HL-60 (cell line): ENCODE measurements around the gene ADAMTS17.

ENCODE experiments used
- CTCF ChIP-seq: IDR thresholded peaks from one replicate; pipeline ENCODE4 v1.5.1; 2011; ENCODE audit warnings: low read length, control low read depth, inconsistent platforms; ENCODE audit not compliant: insufficient read depth
- POLR2AphosphoS5 ChIP-seq: IDR thresholded peaks from 2 replicates; pipeline ENCODE4 v1.6.1; 2012; ENCODE audit warnings: low read depth
- REST ChIP-seq: IDR thresholded peaks from 2 replicates; pipeline ENCODE4 v1.6.1; 2012; ENCODE audit warnings: low read depth; ENCODE audit not compliant: insufficient replicate concordance

GRCh38 chr15:100186366-100186765 lies 155.4 kb downstream of the ADAMTS17 start:
- TF ChIP-seq CTCF (no peak), POLR2AphosphoS5 (no peak), REST (no peak)
